Immature natural killer cell (primary cell): Measurements from ENCODE around the gene STXBP5. TPM values are rescaled to one million over a fixed set of nuclear protein-coding genes. Genes with fewer than 3 reads are reported as not detected.
"Not testable (repeated sequence)": the region's sequence is repeated elsewhere in the genome, so short reads cannot be mapped to it uniquely, and the experiment has no call there.

Experiments used
- DNase-seq, 3 donors: peaks; one replicate each; pipeline ENCODE4 v3.0.0; 2022; ENCODE audit warnings: mixed read lengths in 1 of 3
- H3K27ac Mint-ChIP-seq, 6 donors: one replicate each; pipeline ENCODE4 v1.8.0; 2020; ENCODE audit warnings: mixed read lengths in 6 of 6, mild to moderate bottlenecking in 5 of 6, inconsistent platforms in 4 of 6, moderate library complexity in 3 of 6
- H3K27me3 Mint-ChIP-seq, 3 donors: one replicate each; pipeline ENCODE4 v1.8.0; 2020 to 2021; ENCODE audit warnings: low read depth in 3 of 3, mild to moderate bottlenecking in 3 of 3, mixed read lengths in 3 of 3, moderate library complexity in 3 of 3, inconsistent platforms in 1 of 3
- H3K36me3 Mint-ChIP-seq, 3 donors: one replicate each; pipeline ENCODE4 v1.8.0; 2020; ENCODE audit warnings: mixed read lengths in 3 of 3, inconsistent platforms in 2 of 3, mild to moderate bottlenecking in 2 of 3
- H3K4me1 Mint-ChIP-seq, 2 donors: one replicate each; pipeline ENCODE4 v1.8.0; 2020; ENCODE audit warnings: inconsistent platforms in 2 of 2, mild to moderate bottlenecking in 2 of 2, mixed read lengths in 2 of 2, moderate library complexity in 1 of 2
- H3K4me3 Mint-ChIP-seq, 5 donors: one replicate each; pipeline ENCODE4 v1.8.0; 2020; ENCODE audit warnings: mild to moderate bottlenecking in 5 of 5, mixed read lengths in 5 of 5, inconsistent platforms in 3 of 5, moderate library complexity in 3 of 5
- H3K9me3 Mint-ChIP-seq, 6 donors: one replicate each; pipeline ENCODE4 v1.8.0; 2020; ENCODE audit warnings: mild to moderate bottlenecking in 6 of 6, mixed read lengths in 6 of 6, inconsistent platforms in 4 of 6, moderate library complexity in 3 of 6
- polyA plus RNA-seq, 3 donors: library from polyadenylated mRNA; unstranded; fragments of 300-500 nt; fragmentation: Illumina TruSeq; gene quantifications; one replicate each; pipeline ENCODE4 v1.2.3, GENCODE V29; 2021

STXBP5 gene
- polyA plus RNA-seq, 3 donors from 2014 or later: 2.9 to 5.4 (median 3.1) TPM

GRCh38 chr6:147254929-147255473 lies 50.8 kb downstream of the STXBP5 start:
- Mint-ChIP-seq H3K36me3 (peaks cover 13 to 23% (median 23%) of the 10 kb centered on the region in 3 donors), H3K27ac (peak overlapping the region in 2 of 6 donors; percentile 18 to 29)
- H3K4me3 Mint-ChIP-seq, DNase-seq, H3K27me3 Mint-ChIP-seq, H3K9me3 Mint-ChIP-seq, H3K4me1 Mint-ChIP-seq: not testable (repeated sequence)

GRCh38 chr6:147255948-147256674 lies 51.9 kb downstream of the STXBP5 start:
- H3K27ac Mint-ChIP-seq: peak overlapping the region in 3 of 6 donors; percentile 4 to 76 (median 18)
- peaks cover 6 to 13% (median 12%) of the 10 kb centered on the region in 3 donors for H3K36me3 Mint-ChIP-seq
- no peaks in the 10 kb centered on the region for H3K9me3 Mint-ChIP-seq
- H3K27me3 Mint-ChIP-seq: peaks cover 0 to 1% (median 0%) of the 10 kb centered on the region in 3 donors
- no peak for DNase-seq
- H3K4me3 Mint-ChIP-seq: no peak overlapping the region
- peaks cover 0 to 6% of the 10 kb centered on the region in 2 donors for H3K4me1 Mint-ChIP-seq

- no peak for DNase-seq
- no peaks in the 10 kb centered on the region for H3K36me3 Mint-ChIP-seq
- H3K4me1 Mint-ChIP-seq: peaks cover 0 to 6% of the 10 kb centered on the region in 2 donors
- no peaks in the 10 kb centered on the region for H3K9me3 Mint-ChIP-seq
- H3K27me3 Mint-ChIP-seq: no peaks in the 10 kb centered on the region
- H3K4me3 Mint-ChIP-seq: no peak overlapping the region
- H3K27ac Mint-ChIP-seq: no peak overlapping the region
These were observed 53.5 kb downstream of the STXBP5 start for GRCh38 chr6:147257760-147258159.

- Mint-ChIP-seq H3K27me3 (no peaks in the 10 kb centered on the region), H3K4me1 (peaks cover 0 to 6% of the 10 kb centered on the region in 2 donors), H3K4me3 (no peak overlapping the region), H3K36me3 (no peaks in the 10 kb centered on the region), H3K9me3 (no peaks in the 10 kb centered on the region), H3K27ac (no peak overlapping the region)
- no peak for DNase-seq
These were observed 55.9 kb downstream of the STXBP5 start for GRCh38 chr6:147260091-147260490.

GRCh38 chr6:147262946-147263345 lies 58.7 kb downstream of the STXBP5 start:
- no peaks in the 10 kb centered on the region for H3K27me3 Mint-ChIP-seq
- H3K4me3 Mint-ChIP-seq: no peak overlapping the region
- no peaks in the 10 kb centered on the region for H3K9me3 Mint-ChIP-seq
- no peaks in the 10 kb centered on the region for H3K4me1 Mint-ChIP-seq
- no peak overlapping the region for H3K27ac Mint-ChIP-seq
- DNase-seq: no peak
- H3K36me3 Mint-ChIP-seq: peaks cover 8 to 17% (median 17%) of the 10 kb centered on the region in 3 donors

GRCh38 chr6:147266821-147267220 lies 62.6 kb downstream of the STXBP5 start:
- no peak for DNase-seq
- H3K4me1 Mint-ChIP-seq: no peaks in the 10 kb centered on the region
- no peaks in the 10 kb centered on the region for H3K9me3 Mint-ChIP-seq
- no peak overlapping the region for H3K4me3 Mint-ChIP-seq
- H3K27ac Mint-ChIP-seq: no peak overlapping the region
- peaks cover 0 to 2% (median 0%) of the 10 kb centered on the region in 3 donors for H3K27me3 Mint-ChIP-seq
- peaks cover 27 to 39% (median 36%) of the 10 kb centered on the region in 3 donors for H3K36me3 Mint-ChIP-seq

- H3K9me3 Mint-ChIP-seq: no peaks in the 10 kb centered on the region
- H3K36me3 Mint-ChIP-seq: peaks cover 29 to 43% (median 38%) of the 10 kb centered on the region in 3 donors
- H3K4me1 Mint-ChIP-seq: no peaks in the 10 kb centered on the region
- no peak overlapping the region for H3K4me3 Mint-ChIP-seq
- peaks cover 0 to 2% (median 0%) of the 10 kb centered on the region in 3 donors for H3K27me3 Mint-ChIP-seq
- H3K27ac Mint-ChIP-seq: peak overlapping the region in 1 of 6 donors; percentile 44
- no peak for DNase-seq
These were observed 63.4 kb downstream of the STXBP5 start for GRCh38 chr6:147267658-147268057.

- Mint-ChIP-seq H3K9me3 (no peaks in the 10 kb centered on the region), H3K27ac (no peak overlapping the region), H3K27me3 (peaks cover 0 to 2% (median 0%) of the 10 kb centered on the region in 3 donors), H3K4me1 (no peaks in the 10 kb centered on the region), H3K36me3 (peaks cover 31 to 48% (median 43%) of the 10 kb centered on the region in 3 donors), H3K4me3 (no peak overlapping the region)
- no peak for DNase-seq
These were observed 64.0 kb downstream of the STXBP5 start for GRCh38 chr6:147268254-147268653.

GRCh38 chr6:147274012-147274411 lies 69.8 kb downstream of the STXBP5 start:
- H3K9me3 Mint-ChIP-seq: no peaks in the 10 kb centered on the region
- H3K36me3 Mint-ChIP-seq: peaks cover 31 to 45% (median 38%) of the 10 kb centered on the region in 3 donors
- H3K27me3 Mint-ChIP-seq: peaks cover 0 to 2% (median 0%) of the 10 kb centered on the region in 3 donors
- no peak for DNase-seq
- H3K4me1 Mint-ChIP-seq: peaks cover 0 to 5% of the 10 kb centered on the region in 2 donors
- H3K4me3 Mint-ChIP-seq: no peak overlapping the region
- H3K27ac Mint-ChIP-seq: no peak overlapping the region

- Mint-ChIP-seq H3K27me3 (peaks cover 0 to under 1% (median 0%) of the 10 kb centered on the region in 3 donors), H3K4me3 (no peak overlapping the region), H3K27ac (no peak overlapping the region), H3K4me1 (peaks cover 0 to 12% of the 10 kb centered on the region in 2 donors), H3K36me3 (peaks cover 34 to 47% (median 38%) of the 10 kb centered on the region in 3 donors), H3K9me3 (no peaks in the 10 kb centered on the region)
- DNase-seq: no peak
These were observed 70.6 kb downstream of the STXBP5 start for GRCh38 chr6:147274776-147275175.

GRCh38 chr6:147278891-147279290 lies 74.7 kb downstream of the STXBP5 start:
- DNase-seq: no peak
- Mint-ChIP-seq H3K27me3 (no peaks in the 10 kb centered on the region), H3K27ac (peak overlapping the region in 2 of 6 donors; percentile 7 to 24), H3K9me3 (no peaks in the 10 kb centered on the region), H3K4me3 (no peak overlapping the region), H3K36me3 (peaks cover 21 to 34% (median 25%) of the 10 kb centered on the region in 3 donors), H3K4me1 (peaks cover 7 to 25% of the 10 kb centered on the region in 2 donors)

- Mint-ChIP-seq H3K4me3 (no peak overlapping the region), H3K36me3 (peaks cover 21 to 30% (median 23%) of the 10 kb centered on the region in 3 donors), H3K4me1 (peaks cover 9 to 28% of the 10 kb centered on the region in 2 donors), H3K9me3 (no peaks in the 10 kb centered on the region), H3K27me3 (no peaks in the 10 kb centered on the region), H3K27ac (peak overlapping the region in 2 of 6 donors; percentile 48 to 50)
- DNase-seq: no peak
These were observed 75.2 kb downstream of the STXBP5 start for GRCh38 chr6:147279427-147279826.

- Mint-ChIP-seq H3K36me3 (peaks cover 19 to 29% (median 19%) of the 10 kb centered on the region in 3 donors), H3K4me1 (peaks cover 18 to 37% of the 10 kb centered on the region in 2 donors), H3K9me3 (no peaks in the 10 kb centered on the region), H3K27me3 (no peaks in the 10 kb centered on the region), H3K4me3 (no peak overlapping the region), H3K27ac (peak overlapping the region in 2 of 6 donors; percentile 28 to 58)
- DNase-seq: no peak
These were observed 77.8 kb downstream of the STXBP5 start for GRCh38 chr6:147281895-147282565.

GRCh38 chr6:147282566-147282959 lies 78.3 kb downstream of the STXBP5 start:
- Mint-ChIP-seq H3K4me1 (peaks cover 18 to 37% of the 10 kb centered on the region in 2 donors), H3K27me3 (no peaks in the 10 kb centered on the region), H3K4me3 (no peak overlapping the region), H3K36me3 (peaks cover 18 to 27% (median 19%) of the 10 kb centered on the region in 3 donors), H3K9me3 (no peaks in the 10 kb centered on the region), H3K27ac (peak overlapping the region in 3 of 6 donors; percentile 28 to 58 (median 40))
- DNase-seq: no peak
